Testis (tissue), 3 donors: ENCODE data around the gene EME1. TPM values are rescaled to one million over a fixed set of nuclear protein-coding genes. Genes with fewer than 3 reads are reported as not detected.

ENCODE experiments used
- DNase-seq: peaks from one replicate; pipeline ENCODE4 v3.0.0-alpha.2; 2019
- H3K27ac ChIP-seq, 2 donors: fragments of 200-600 bp; sonication (generic); one replicate each; pipeline ENCODE4 v1.5.1; 2019
- H3K27me3 ChIP-seq: fragments of 200-600 bp; sonication (generic); one replicate; pipeline ENCODE4 v1.5.1; 2019
- H3K36me3 ChIP-seq: fragments of 200-600 bp; sonication (generic); one replicate; pipeline ENCODE4 v1.5.1; 2017; ENCODE audit warnings: low read depth; ENCODE audit errors: missing control alignments
- H3K4me1 ChIP-seq: fragments of 200-600 bp; sonication (generic); one replicate; pipeline ENCODE4 v1.5.1; 2019
- H3K4me3 ChIP-seq, 2 donors: fragments of 200-600 bp; sonication (generic); one replicate each; pipeline ENCODE4 v1.5.1; 2017 to 2019
- H3K9me3 ChIP-seq: fragments of 200-600 bp; sonication (generic); one replicate; pipeline ENCODE4 v1.5.1; 2017
- CTCF ChIP-seq, 3 experiments: fragments of 450-650 bp in 2 of 3; fragments of 200-600 bp in 1 of 3; sonication (generic) in 1 of 3; IDR thresholded peaks; one replicate each; pipeline ENCODE4 v1.5.1; 2016 to 2019; ENCODE audit warnings: antibody characterized with exemption in 3 of 3, mild to moderate bottlenecking in 2 of 3, moderate library complexity in 1 of 3
- POLR2A ChIP-seq: fragments of 450-650 bp; IDR thresholded peaks from one replicate; pipeline ENCODE4 v1.6.1; 2017; ENCODE audit warnings: antibody characterized with exemption, mild to moderate bottlenecking, moderate library complexity
- WGBS, 2 donors: methylation state at CpG; one replicate each; pipeline ENCODE4 v1.1.5; 2018; 5-methylcytosine and 5-hydroxymethylcytosine counted together
- intact Hi-C: fragments of 100-400 bp; cut with DNase I; formaldehyde crosslinking; loops from one replicate; pipeline ENCODE4 v1.15.1; 2023; ENCODE audit warnings: low total_unique reads
- polyA plus RNA-seq: library from polyadenylated mRNA; stranded (reverse); fragments of 350-450 nt; fragmentation: Illumina TruSeq; extraction: RNeasy Lipid Tissue Mini Kit (QIAGEN cat#74804); gene quantifications from one replicate; pipeline ENCODE4 v1.2.3, GENCODE V29; 2014; ENCODE audit warnings: low read depth, low replicate concordance; ENCODE audit not compliant: insufficient read depth
- total RNA-seq, 2 donors: library from RNA; depleted of rRNA; stranded (reverse); fragments of >200 nt; gene quantifications; one replicate each; pipeline ENCODE4 v1.2.3, GENCODE V29; 2016

The EME1 gene
- total and polyA plus RNA-seq, 3 donors from 2014 or later: 15.6 to 22.8 (median 19.3) TPM

DNA sequence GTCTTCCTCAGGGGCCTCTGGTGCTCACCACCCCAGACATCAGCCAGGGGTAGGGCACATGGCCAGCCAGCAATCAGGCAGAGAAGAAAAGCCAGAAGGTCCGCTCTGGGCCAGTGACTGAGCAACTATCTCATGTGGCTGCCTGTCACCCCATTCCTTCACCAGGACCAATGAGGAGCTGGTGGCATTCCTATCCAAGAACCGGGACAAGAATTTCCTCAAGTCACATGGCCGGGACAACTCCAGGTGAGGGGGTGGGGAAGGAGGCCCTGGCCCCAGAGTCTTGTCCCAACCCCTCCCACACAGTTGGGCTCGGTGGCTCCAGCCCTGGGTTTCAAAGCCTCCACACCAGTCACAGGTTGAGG is 17.7 kb upstream of the EME1 start:
- intact Hi-C loops: no loop called here
- TF ChIP-seq POLR2A: no peak
- no peak for TF ChIP-seq CTCF (IDR thresholded peaks at IDR 0.05)
- peaks cover 21% of the 10 kb centered on the region for H3K4me1 ChIP-seq
- H3K36me3 ChIP-seq: no peaks in the 10 kb centered on the region
- no peak for DNase-seq
- WGBS, 2 donors: 81 to 88% methylated on average over 1 to 4 of the region's 4 CpGs
- no peak overlapping the region for H3K27ac ChIP-seq
- H3K4me3 ChIP-seq: no peak overlapping the region
- no peaks in the 10 kb centered on the region for H3K9me3 ChIP-seq
- H3K27me3 ChIP-seq: no peaks in the 10 kb centered on the region

DNA sequence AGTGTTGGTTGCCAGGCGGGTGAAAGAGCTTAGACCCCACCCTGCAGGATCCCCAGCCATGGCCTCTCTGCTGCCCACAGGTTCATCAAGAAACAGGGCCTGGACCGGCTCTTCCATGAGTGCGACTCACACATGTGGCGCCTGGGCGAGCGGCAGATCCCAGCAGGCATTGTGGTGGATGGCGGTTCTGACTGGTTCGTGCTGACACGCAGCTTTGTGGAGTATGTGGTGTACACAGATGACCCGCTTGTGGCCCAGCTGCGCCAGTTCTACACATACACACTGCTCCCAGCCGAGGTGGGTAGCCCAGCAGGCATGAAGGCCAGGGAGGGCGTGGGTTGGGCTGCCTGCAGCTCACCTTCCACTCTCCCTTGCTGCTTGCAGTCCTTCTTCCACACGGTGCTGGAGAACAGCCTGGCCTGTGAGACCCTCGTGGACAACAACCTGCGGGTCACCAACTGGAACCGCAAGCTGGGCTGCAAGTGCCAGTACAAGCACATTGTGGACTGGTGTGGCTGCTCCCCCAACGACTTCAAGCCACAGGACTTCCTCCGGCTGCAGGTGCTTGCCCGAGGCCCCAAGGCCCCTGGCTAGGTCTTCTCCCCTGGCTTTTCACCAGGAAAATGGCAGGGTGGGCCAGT is 17.2 kb upstream of the EME1 start:
- H3K4me1 ChIP-seq: peaks cover 22% of the 10 kb centered on the region
- 87 to 93% methylated on average over 3 to 20 of the region's 20 CpGs for WGBS, 2 donors
- no peaks in the 10 kb centered on the region for H3K36me3 ChIP-seq
- H3K9me3 ChIP-seq: no peaks in the 10 kb centered on the region
- no peak overlapping the region for H3K4me3 ChIP-seq
- H3K27me3 ChIP-seq: no peaks in the 10 kb centered on the region
- DNase-seq: no peak
- intact Hi-C loops: no loop called here
- TF ChIP-seq POLR2A (no peak), CTCF (IDR thresholded peaks at IDR 0.05) (no peak)
- H3K27ac ChIP-seq: no peak overlapping the region

- intact Hi-C loops: no loop called here
- WGBS, 2 donors: 95 to 100% methylated on average over 1 to 12 of the region's 12 CpGs
- DNase-seq: no peak
- Histone ChIP-seq H3K4me3 (no peak overlapping the region), H3K9me3 (no peaks in the 10 kb centered on the region), H3K4me1 (peaks cover 22% of the 10 kb centered on the region), H3K27me3 (no peaks in the 10 kb centered on the region), H3K36me3 (no peaks in the 10 kb centered on the region), H3K27ac (no peak overlapping the region)
- no peak for TF ChIP-seq POLR2A
- TF ChIP-seq CTCF (IDR thresholded peaks at IDR 0.05): no peak
These were observed 16.6 kb upstream of the EME1 start for GRCh38 chr17:50356418-50356817.

GRCh38 chr17:50356892-50357510 is 16.0 kb upstream of the EME1 start:
- 88 to 95% methylated on average over 12 of the region's 12 CpGs for WGBS, 2 donors
- no peaks in the 10 kb centered on the region for H3K9me3 ChIP-seq
- H3K36me3 ChIP-seq: no peaks in the 10 kb centered on the region
- H3K27me3 ChIP-seq: no peaks in the 10 kb centered on the region
- intact Hi-C loops: no loop called here
- TF ChIP-seq POLR2A: no peak
- no peak for TF ChIP-seq CTCF (IDR thresholded peaks at IDR 0.05)
- no peak overlapping the region for H3K27ac ChIP-seq
- no peak for DNase-seq
- H3K4me1 ChIP-seq: peaks cover 22% of the 10 kb centered on the region
- H3K4me3 ChIP-seq: no peak overlapping the region

DNA sequence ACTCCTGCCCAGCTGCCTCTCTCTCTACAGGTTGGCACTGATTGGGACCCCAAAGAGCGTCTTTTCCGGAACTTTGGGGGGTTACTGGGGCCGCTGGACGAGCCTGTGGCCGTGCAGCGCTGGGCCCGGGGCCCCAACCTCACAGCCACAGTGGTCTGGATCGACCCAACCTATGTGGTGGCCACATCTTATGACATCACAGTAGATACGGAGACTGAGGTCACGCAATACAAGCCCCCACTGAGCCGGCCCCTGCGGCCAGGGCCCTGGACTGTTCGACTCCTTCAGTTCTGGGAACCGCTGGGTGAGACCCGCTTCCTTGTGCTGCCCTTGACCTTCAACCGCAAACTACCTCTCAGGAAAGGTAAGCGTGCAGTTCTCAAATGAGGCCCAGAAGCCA is 14.9 kb upstream of the EME1 start:
- intact Hi-C loops: no loop called here
- TF ChIP-seq POLR2A: no peak
- TF ChIP-seq CTCF (IDR thresholded peaks at IDR 0.05): no peak
- DNase-seq: no peak
- Histone ChIP-seq H3K4me3 (no peak overlapping the region), H3K27me3 (no peaks in the 10 kb centered on the region), H3K36me3 (no peaks in the 10 kb centered on the region), H3K27ac (no peak overlapping the region), H3K4me1 (peaks cover 24% of the 10 kb centered on the region), H3K9me3 (no peaks in the 10 kb centered on the region)
- WGBS, 2 donors: 93 to 94% methylated on average over 13 to 17 of the region's 17 CpGs
